Fibroblast of lung (primary cell): Measurements from ENCODE around the gene C1orf198. TPM values are rescaled to one million over a fixed set of nuclear protein-coding genes. Genes with fewer than 3 reads are reported as not detected.

Experiments used
- DNase-seq, 2 donors: peaks; one replicate each; pipeline versions ENCODE4 v3.0.0 to v3.0.0-alpha.2; 2010; ENCODE audit warnings: low read depth in 2 of 2
- H2AFZ ChIP-seq: 2 replicates; pipeline ENCODE4 v1.5.1; 2012; ENCODE audit warnings: low read length, control low read depth, inconsistent platforms
- H3K27ac ChIP-seq: 2 replicates; pipeline ENCODE4 v1.5.1; 2011; ENCODE audit warnings: low read length, control low read depth; ENCODE audit not compliant: insufficient read depth
- H3K27me3 ChIP-seq: 2 replicates; pipeline ENCODE4 v1.5.1; 2011; ENCODE audit warnings: mild to moderate bottlenecking, low read length; ENCODE audit not compliant: control insufficient read depth, insufficient read depth
- H3K36me3 ChIP-seq: 2 replicates; pipeline ENCODE4 v1.5.1; 2011; ENCODE audit warnings: low read length; ENCODE audit not compliant: control insufficient read depth, insufficient read depth
- H3K4me1 ChIP-seq: 2 replicates; pipeline ENCODE4 v1.5.1; 2011; ENCODE audit warnings: low read length; ENCODE audit not compliant: control insufficient read depth, insufficient read depth; ENCODE audit errors: extremely low read depth
- H3K4me2 ChIP-seq: 2 replicates; pipeline ENCODE4 v1.5.1; 2011; ENCODE audit warnings: low read length, control low read depth; ENCODE audit not compliant: insufficient read depth; ENCODE audit errors: extremely low read depth
- H3K4me3 ChIP-seq, 4 experiments: fragments of 200-600 bp in 1 of 4; sonication (generic) in 1 of 4; replicated peaks in 1 of 4; 2 replicates each; pipeline ENCODE4 v1.5.1; 2011 to 2016; ENCODE audit warnings: low read length in 4 of 4, low read depth in 3 of 4, mild to moderate bottlenecking in 3 of 4, control low read depth in 2 of 4, inconsistent platforms in 1 of 4, mixed read lengths in 1 of 4; ENCODE audit not compliant: insufficient read depth in 1 of 4; ENCODE audit errors: control extremely low read depth in 1 of 4
- H3K79me2 ChIP-seq: 2 replicates; pipeline ENCODE4 v1.5.1; 2012; ENCODE audit warnings: mild to moderate bottlenecking, low read length, inconsistent platforms; ENCODE audit not compliant: control insufficient read depth, insufficient read depth
- H3K9ac ChIP-seq: 2 replicates; pipeline ENCODE4 v1.5.1; 2011; ENCODE audit warnings: mild to moderate bottlenecking, low read length, control low read depth; ENCODE audit not compliant: insufficient read depth
- H3K9me3 ChIP-seq: 2 replicates; pipeline ENCODE4 v1.5.1; 2012; ENCODE audit warnings: low read depth, low read length; ENCODE audit not compliant: control insufficient read depth, insufficient read depth
- H4K20me1 ChIP-seq: 2 replicates; pipeline ENCODE4 v1.5.1; 2011; ENCODE audit warnings: low read length; ENCODE audit not compliant: control insufficient read depth, insufficient read depth; ENCODE audit errors: extremely low read depth
- CTCF ChIP-seq, 2 donors: IDR thresholded peaks in 1 of 2; conservative IDR thresholded peaks in 1 of 2; 1 replicate in 1 of 2; 2 replicates in 1 of 2; pipeline ENCODE4 v1.5.1; 2011 to 2012; ENCODE audit warnings: low read length in 2 of 2, control low read depth in 1 of 2, inconsistent platforms in 1 of 2, low read depth in 1 of 2, mild to moderate bottlenecking in 1 of 2
- EZH2 ChIP-seq: IDR thresholded peaks from 2 replicates; pipeline ENCODE4 v1.5.1; 2012; ENCODE audit warnings: low read length, control low read depth, mild to moderate bottlenecking; ENCODE audit errors: missing control alignments
- polyA plus RNA-seq, 2 donors: library from polyadenylated mRNA; depleted of rRNA in 1 of 2; stranded (reverse) in 1 of 2; unstranded in 1 of 2; fragments of >200 nt; gene quantifications; 2 replicates each; pipeline ENCODE4 v1.2.1, GENCODE V29; 2011 to 2012; ENCODE audit warnings: missing spikeins in 1 of 2
- total RNA-seq: library from RNA; depleted of rRNA; stranded (reverse); fragments of >200 nt; gene quantifications from 2 replicates; pipeline ENCODE4 v1.2.1, GENCODE V29; 2014

C1orf198 gene
- total and polyA plus RNA-seq, 2 donors (not counting 1 experiment from before 2014, with no cell fraction given) = 57.8 to 215 TPM

GRCh38 chr1:230892018-230892491 is 23.7 kb upstream of the C1orf198 start:
- H3K79me2 ChIP-seq = no peaks in the 10 kb centered on the region
- TF ChIP-seq EZH2 (no peak), CTCF (conservative IDR thresholded peaks at IDR 0.05 in 1 of 2, IDR thresholded peaks at IDR 0.05 in 1 of 2; ENCODE audit: low read depth in 1 of 2, low read length in 2 of 2) (no peak)
- H3K4me2 ChIP-seq = peak overlapping the region; percentile 25
- H4K20me1 ChIP-seq = no peaks in the 10 kb centered on the region
- H3K36me3 ChIP-seq = no peaks in the 10 kb centered on the region
- no peak overlapping the region for H3K27ac ChIP-seq
- H3K9ac ChIP-seq = no peak overlapping the region
- H3K9me3 ChIP-seq = no peaks in the 10 kb centered on the region
- H3K4me1 ChIP-seq = no peaks in the 10 kb centered on the region
- H3K27me3 ChIP-seq = peaks cover 2% of the 10 kb centered on the region
- no peak for DNase-seq
- no peak overlapping the region for H3K4me3 ChIP-seq
- no peak overlapping the region for H2AFZ ChIP-seq

GRCh38 chr1:230891413-230891812 is 23.1 kb upstream of the C1orf198 start:
- no peak overlapping the region for H3K27ac ChIP-seq
- no peak overlapping the region for H3K4me3 ChIP-seq
- no peak for DNase-seq
- no peak overlapping the region for H3K4me2 ChIP-seq
- TF ChIP-seq EZH2 = no peak
- no peak for TF ChIP-seq CTCF (conservative IDR thresholded peaks at IDR 0.05 in 1 of 2, IDR thresholded peaks at IDR 0.05 in 1 of 2; ENCODE audit: low read depth in 1 of 2, low read length in 2 of 2)
- no peaks in the 10 kb centered on the region for H4K20me1 ChIP-seq
- peaks cover 2% of the 10 kb centered on the region for H3K27me3 ChIP-seq
- H3K4me1 ChIP-seq = no peaks in the 10 kb centered on the region
- no peaks in the 10 kb centered on the region for H3K36me3 ChIP-seq
- no peaks in the 10 kb centered on the region for H3K9me3 ChIP-seq
- no peak overlapping the region for H3K9ac ChIP-seq
- H2AFZ ChIP-seq = no peak overlapping the region
- no peaks in the 10 kb centered on the region for H3K79me2 ChIP-seq

- Histone ChIP-seq H3K79me2 (no peaks in the 10 kb centered on the region), H2AFZ (no peak overlapping the region), H4K20me1 (no peaks in the 10 kb centered on the region), H3K27me3 (peaks cover 3% of the 10 kb centered on the region), H3K4me2 (no peak overlapping the region), H3K9me3 (no peaks in the 10 kb centered on the region), H3K9ac (no peak overlapping the region), H3K4me1 (no peaks in the 10 kb centered on the region), H3K4me3 (no peak overlapping the region), H3K36me3 (no peaks in the 10 kb centered on the region), H3K27ac (no peak overlapping the region)
- no peak for TF ChIP-seq EZH2
- TF ChIP-seq CTCF (conservative IDR thresholded peaks at IDR 0.05 in 1 of 2, IDR thresholded peaks at IDR 0.05 in 1 of 2; ENCODE audit: low read depth in 1 of 2, low read length in 2 of 2) = no peak
- no peak for DNase-seq
Measured at GRCh38 chr1:230884646-230885045, 16.3 kb upstream of the C1orf198 start.
